SK-N-MC (cell line): ENCODE measurements around the gene GRB7.

Source experiments
- EZH2 ChIP-seq: fragments of 200-600 bp; sonication (generic); IDR thresholded peaks from one replicate; pipeline ENCODE4 v1.6.1; 2017; ENCODE audit warnings: antibody characterized with exemption
- FOXP2 ChIP-seq: optimal IDR thresholded peaks from 2 replicates; pipeline ENCODE3; 2011; ENCODE audit warnings: mild to moderate bottlenecking, moderate library complexity; ENCODE audit not compliant: insufficient read depth; ENCODE audit errors: extremely low read length, control extremely low read depth
- POLR2AphosphoS5 ChIP-seq: IDR thresholded peaks from 2 replicates; pipeline ENCODE4 v1.6.1; 2012; ENCODE audit warnings: mild to moderate bottlenecking, low read depth, low read length, borderline replicate concordance

DNA sequence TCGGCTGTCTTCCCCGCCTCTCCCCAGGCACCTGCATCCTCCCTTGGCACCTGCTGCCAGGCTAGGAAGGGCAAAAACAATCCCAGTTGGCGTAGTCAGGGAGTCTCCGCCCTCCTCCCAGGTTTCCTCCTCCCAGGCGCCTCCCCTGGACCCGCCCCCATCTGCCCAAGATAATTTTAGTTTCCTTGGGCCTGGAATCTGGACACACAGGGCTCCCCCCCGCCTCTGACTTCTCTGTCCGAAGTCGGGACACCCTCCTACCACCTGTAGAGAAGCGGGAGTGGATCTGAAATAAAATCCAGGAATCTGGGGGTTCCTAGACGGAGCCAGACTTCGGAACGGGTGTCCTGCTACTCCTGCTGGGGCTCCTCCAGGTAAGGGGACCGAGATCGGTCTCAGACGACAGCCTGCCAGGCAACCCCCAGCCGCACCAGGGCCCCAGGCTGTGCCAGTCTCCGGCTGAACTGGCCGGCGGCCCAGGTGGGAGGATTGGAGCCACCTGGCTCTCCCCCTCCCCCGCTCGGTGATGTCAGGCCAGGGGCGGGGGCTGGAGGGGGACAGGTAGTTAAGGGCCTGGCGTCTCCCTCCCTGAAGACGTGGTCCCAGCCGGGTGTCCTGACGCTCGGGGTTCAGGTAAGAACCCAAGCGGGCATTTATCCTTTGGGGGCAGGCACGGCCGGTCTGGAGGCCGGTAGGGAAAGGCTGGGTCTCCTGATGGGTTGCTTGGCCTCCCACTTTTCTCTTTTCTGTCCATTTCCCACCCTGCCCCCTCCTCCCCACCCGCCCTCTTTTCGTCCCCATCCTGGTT is at the start of gene GRB7:
- TF ChIP-seq EZH2 (no peak), POLR2AphosphoS5 (no peak), FOXP2 (no peak)
